ENCODE results near the gene CACNA2D4.

Gene CACNA2D4

DNA sequence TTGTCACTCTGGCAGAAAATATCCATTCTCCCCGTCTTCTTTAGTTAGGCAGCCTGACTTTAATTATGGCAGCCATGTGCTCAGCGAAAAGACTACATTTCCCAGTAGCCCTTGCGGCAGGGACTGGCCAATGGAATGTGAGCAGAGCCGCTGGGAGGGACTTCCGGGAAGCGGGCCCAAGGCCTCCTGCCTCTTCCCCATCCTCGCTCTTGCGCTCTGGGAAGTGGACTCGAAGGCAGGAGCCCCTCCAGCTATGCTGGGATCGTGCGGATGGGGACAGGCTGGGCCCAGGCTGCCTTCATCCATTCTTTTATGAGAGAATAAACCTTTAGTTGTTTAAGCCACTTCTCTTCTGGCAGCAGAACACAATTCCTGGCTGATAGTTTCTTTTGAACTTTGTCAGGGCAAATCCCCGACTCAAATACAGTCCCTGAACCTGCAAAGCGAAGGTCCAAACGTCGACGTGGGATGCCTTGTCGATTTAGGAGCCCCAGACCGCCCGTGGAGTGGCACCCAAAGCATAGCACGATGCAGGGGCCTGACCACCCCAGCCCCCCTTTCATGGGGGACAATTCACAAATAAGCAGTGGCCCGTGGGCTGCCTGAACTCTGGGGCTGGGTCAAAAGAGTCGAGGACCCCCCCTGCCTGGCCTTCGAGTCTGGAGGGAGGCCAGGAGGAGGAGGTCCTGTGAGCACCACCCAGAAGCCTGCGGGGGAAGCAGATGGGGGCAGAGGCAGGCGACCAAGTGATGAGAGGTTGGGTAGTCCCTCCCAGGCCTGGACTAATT lies 113.7 kb downstream of the CACNA2D4 start:
- Histone ChIP-seq H2AFZ (ENCODE audit: low read depth, low read length) (peak overlapping the region; percentile 90; the same call in 1 of the 2 replicates), H3K36me3 (replicated peaks; ENCODE audit: low read depth, low read length) (no peaks in the 10 kb centered on the region), H4K20me1 (ENCODE audit: insufficient read depth, low read length) (no peaks in the 10 kb centered on the region), H3K27me3 (ENCODE audit: low read depth, low read length) (no peaks in the 10 kb centered on the region), H3K79me2 (ENCODE audit: low read length) (no peaks in the 10 kb centered on the region), H3K9me3 (ENCODE audit: insufficient read depth, low read length) (no peaks in the 10 kb centered on the region), H3K4me2 (ENCODE audit: low read length) (peak overlapping the region; percentile 92), H3K9ac (ENCODE audit: low read length) (peak overlapping the region; percentile 49), H3K4me3 (ENCODE audit: low read length) (peak overlapping the region; percentile 71), H3K4me1 (ENCODE audit: low read length) (peaks cover 16% of the 10 kb centered on the region), H3K27ac (ENCODE audit: low read length) (no peak overlapping the region; the same call in 1 of the 2 replicates)
- TF ChIP-seq, protein P1, sequence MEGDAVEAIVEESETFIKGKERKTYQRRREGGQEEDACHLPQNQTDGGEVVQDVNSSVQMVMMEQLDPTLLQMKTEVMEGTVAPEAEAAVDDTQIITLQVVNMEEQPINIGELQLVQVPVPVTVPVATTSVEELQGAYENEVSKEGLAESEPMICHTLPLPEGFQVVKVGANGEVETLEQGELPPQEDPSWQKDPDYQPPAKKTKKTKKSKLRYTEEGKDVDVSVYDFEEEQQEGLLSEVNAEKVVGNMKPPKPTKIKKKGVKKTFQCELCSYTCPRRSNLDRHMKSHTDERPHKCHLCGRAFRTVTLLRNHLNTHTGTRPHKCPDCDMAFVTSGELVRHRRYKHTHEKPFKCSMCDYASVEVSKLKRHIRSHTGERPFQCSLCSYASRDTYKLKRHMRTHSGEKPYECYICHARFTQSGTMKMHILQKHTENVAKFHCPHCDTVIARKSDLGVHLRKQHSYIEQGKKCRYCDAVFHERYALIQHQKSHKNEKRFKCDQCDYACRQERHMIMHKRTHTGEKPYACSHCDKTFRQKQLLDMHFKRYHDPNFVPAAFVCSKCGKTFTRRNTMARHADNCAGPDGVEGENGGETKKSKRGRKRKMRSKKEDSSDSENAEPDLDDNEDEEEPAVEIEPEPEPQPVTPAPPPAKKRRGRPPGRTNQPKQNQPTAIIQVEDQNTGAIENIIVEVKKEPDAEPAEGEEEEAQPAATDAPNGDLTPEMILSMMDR (IDR thresholded peaks at IDR 0.05; ENCODE audit: low read depth, low read length), result no peak
- TF ChIP-seq EZH2phosphoT487 (IDR thresholded peaks at IDR 0.05; ENCODE audit: low read depth), result no peak

DNA sequence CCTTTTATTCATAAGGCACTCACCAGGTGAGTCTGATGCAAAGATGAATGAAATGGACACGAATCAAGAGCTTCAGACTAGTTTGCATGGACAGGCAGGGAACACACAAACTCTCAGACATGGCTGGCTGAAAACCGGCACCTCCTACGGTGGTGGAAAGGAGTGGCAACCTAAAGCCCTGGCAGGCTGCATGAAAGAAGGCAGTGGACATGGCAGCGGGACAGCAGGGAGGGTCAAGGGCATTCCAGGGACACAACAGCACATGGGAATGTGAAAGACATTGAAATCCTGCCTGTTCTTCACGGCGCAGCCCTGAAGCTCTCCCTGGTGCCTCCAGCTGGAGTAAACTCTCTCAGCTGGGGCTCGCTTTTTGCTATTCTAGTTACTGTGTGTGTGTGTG lies 114.7 kb downstream of the CACNA2D4 start:
- H3K36me3 ChIP-seq (replicated peaks; ENCODE audit: low read depth, low read length), result no peaks in the 10 kb centered on the region
- H4K20me1 ChIP-seq (ENCODE audit: insufficient read depth, low read length), result no peaks in the 10 kb centered on the region
- H3K27ac ChIP-seq (ENCODE audit: low read length), result no peak overlapping the region
- peak overlapping the region; percentile 72 for H2AFZ ChIP-seq (ENCODE audit: low read depth, low read length)
- no peaks in the 10 kb centered on the region for H3K79me2 ChIP-seq (ENCODE audit: low read length)
- H3K4me1 ChIP-seq (ENCODE audit: low read length), result peaks cover 16% of the 10 kb centered on the region
- no peak overlapping the region for H3K4me3 ChIP-seq (ENCODE audit: low read length)
- TF ChIP-seq, protein P1 (IDR thresholded peaks at IDR 0.05; ENCODE audit: low read depth, low read length), result no peak
- TF ChIP-seq EZH2phosphoT487 (IDR thresholded peaks at IDR 0.05; ENCODE audit: low read depth), result no peak
- H3K27me3 ChIP-seq (ENCODE audit: low read depth, low read length), result no peaks in the 10 kb centered on the region
- no peak overlapping the region for H3K4me2 ChIP-seq (ENCODE audit: low read length)
- no peaks in the 10 kb centered on the region for H3K9me3 ChIP-seq (ENCODE audit: insufficient read depth, low read length)
- no peak overlapping the region for H3K9ac ChIP-seq (ENCODE audit: low read length)

- H3K27ac ChIP-seq (ENCODE audit: low read length), result no peak overlapping the region
- no peak overlapping the region for H3K4me3 ChIP-seq (ENCODE audit: low read length)
- H3K79me2 ChIP-seq (ENCODE audit: low read length), result 0 out of 2 replicates have a peak, but pooled peaks cover 2% of the 10 kb centered on the region
- H2AFZ ChIP-seq (ENCODE audit: low read depth, low read length), result no peak overlapping the region
- H3K36me3 ChIP-seq (replicated peaks; ENCODE audit: low read depth, low read length), result no peaks in the 10 kb centered on the region
- TF ChIP-seq, protein P1 (IDR thresholded peaks at IDR 0.05; ENCODE audit: low read depth, low read length), result no peak
- no peak for TF ChIP-seq EZH2phosphoT487 (IDR thresholded peaks at IDR 0.05; ENCODE audit: low read depth)
- H3K27me3 ChIP-seq (ENCODE audit: low read depth, low read length), result no peaks in the 10 kb centered on the region
- no peak overlapping the region for H3K9ac ChIP-seq (ENCODE audit: low read length)
- no peaks in the 10 kb centered on the region for H4K20me1 ChIP-seq (ENCODE audit: insufficient read depth, low read length)
- H3K9me3 ChIP-seq (ENCODE audit: insufficient read depth, low read length), result no peaks in the 10 kb centered on the region
- H3K4me2 ChIP-seq (ENCODE audit: low read length), result peak overlapping the region; percentile 21; the same call in 1 of the 2 replicates
- H3K4me1 ChIP-seq (ENCODE audit: low read length), result peaks cover 16% of the 10 kb centered on the region
Observed at GRCh38 chr12:1801303-1801975, 117.0 kb downstream of the CACNA2D4 start.
